Endodermal cell (in vitro differentiated cells): ENCODE results near the gene MYOT. TPM values are rescaled to one million over a fixed set of nuclear protein-coding genes. Genes with fewer than 3 reads are reported as not detected.

ENCODE experiments used
- DNase-seq: peaks from one replicate; pipeline ENCODE4 v3.0.0-alpha.2; 2017
- H3K27ac ChIP-seq: 2 replicates; pipeline ENCODE4 v1.5.1; 2013; ENCODE audit warnings: mild to moderate bottlenecking, low read depth, low read length, moderate library complexity
- H3K27me3 ChIP-seq: 2 replicates; pipeline ENCODE4 v1.6.1; 2013; ENCODE audit warnings: mild to moderate bottlenecking, low read length, moderate library complexity; ENCODE audit not compliant: insufficient read depth, control insufficient read depth, poor library complexity, severe bottlenecking
- H3K36me3 ChIP-seq: 2 replicates; pipeline ENCODE4 v1.7.0; 2013; ENCODE audit warnings: mild to moderate bottlenecking, low read length, moderate library complexity; ENCODE audit not compliant: control insufficient read depth, insufficient read depth
- H3K4me1 ChIP-seq: one replicate; pipeline ENCODE4 v1.7.0; 2013; ENCODE audit warnings: low read length; ENCODE audit not compliant: control insufficient read depth, insufficient read depth
- H3K4me3 ChIP-seq: 2 replicates; pipeline ENCODE4 v1.5.1; 2013; ENCODE audit warnings: mild to moderate bottlenecking, low read length, moderate library complexity
- H3K9ac ChIP-seq: 2 replicates; pipeline ENCODE4 v1.6.1; 2013; ENCODE audit warnings: mild to moderate bottlenecking, low read length, moderate library complexity; ENCODE audit not compliant: poor library complexity, severe bottlenecking; ENCODE audit errors: extremely low read depth
- H3K9me3 ChIP-seq: 2 replicates; pipeline ENCODE4 v1.6.1; 2013; ENCODE audit warnings: mild to moderate bottlenecking, low read length, moderate library complexity; ENCODE audit not compliant: control insufficient read depth
- H3K27ac Mint-ChIP-seq: 2 replicates; pipeline ENCODE4 v1.8.0; 2020; ENCODE audit warnings: mixed read lengths
- H3K27me3 Mint-ChIP-seq: 2 replicates; pipeline ENCODE4 v1.8.0; 2021; ENCODE audit warnings: mild to moderate bottlenecking, mixed read lengths; ENCODE audit not compliant: insufficient read depth
- H3K36me3 Mint-ChIP-seq: 2 replicates; pipeline ENCODE4 v1.8.0; 2020; ENCODE audit warnings: low read depth, mixed read lengths
- H3K4me1 Mint-ChIP-seq: 2 replicates; pipeline ENCODE4 v1.8.0; 2020; ENCODE audit warnings: mixed read lengths
- H3K4me3 Mint-ChIP-seq: 2 replicates; pipeline ENCODE4 v1.8.0; 2020; ENCODE audit warnings: mild to moderate bottlenecking, moderate library complexity, mixed read lengths
- H3K9me3 Mint-ChIP-seq: 2 replicates; pipeline ENCODE4 v1.8.0; 2020; ENCODE audit warnings: mild to moderate bottlenecking, mixed read lengths
- WGBS, 2 experiments: methylation state at CpG; one replicate each; pipeline versions ENCODE4 v1.1.5 to v1.1.7; 2013; ENCODE audit warnings: missing lambda C conversion rate in 2 of 2, mixed read lengths in 1 of 2; ENCODE audit not compliant: insufficient coverage in 1 of 2, insufficient read length in 1 of 2; 5-methylcytosine and 5-hydroxymethylcytosine counted together
- total RNA-seq, 2 donors: library from RNA; stranded (reverse); fragmentation: NEBNext Ultra II Directional in 1 of 2; extraction: Animal tissue kit (Norgen Biotek cat#: 25700) in 1 of 2; gene quantifications; 2 replicates in 1 of 2; 3 replicates in 1 of 2; pipeline ENCODE4 v1.2.1, GENCODE V29; 2021
- TF ChIP-seq, protein P1 (sequence below): fragments of 200-600 bp; sonication (generic); conservative IDR thresholded peaks from 2 replicates; pipeline ENCODE4 v1.5.0; 2021; ENCODE audit warnings: antibody characterized with exemption, mild to moderate bottlenecking

MYOT gene
- total RNA-seq, 2 donors from 2014 or later = not detected

- Histone ChIP-seq H3K9me3 (no peaks in the 10 kb centered on the region), H3K27me3 (no peaks in the 10 kb centered on the region), H3K27ac (no peak overlapping the region), H3K9ac (no peak overlapping the region), H3K4me3 (no peak overlapping the region), H3K36me3 (no peaks in the 10 kb centered on the region), H3K4me1 (peaks cover 3% of the 10 kb centered on the region)
- TF ChIP-seq, protein P1, sequence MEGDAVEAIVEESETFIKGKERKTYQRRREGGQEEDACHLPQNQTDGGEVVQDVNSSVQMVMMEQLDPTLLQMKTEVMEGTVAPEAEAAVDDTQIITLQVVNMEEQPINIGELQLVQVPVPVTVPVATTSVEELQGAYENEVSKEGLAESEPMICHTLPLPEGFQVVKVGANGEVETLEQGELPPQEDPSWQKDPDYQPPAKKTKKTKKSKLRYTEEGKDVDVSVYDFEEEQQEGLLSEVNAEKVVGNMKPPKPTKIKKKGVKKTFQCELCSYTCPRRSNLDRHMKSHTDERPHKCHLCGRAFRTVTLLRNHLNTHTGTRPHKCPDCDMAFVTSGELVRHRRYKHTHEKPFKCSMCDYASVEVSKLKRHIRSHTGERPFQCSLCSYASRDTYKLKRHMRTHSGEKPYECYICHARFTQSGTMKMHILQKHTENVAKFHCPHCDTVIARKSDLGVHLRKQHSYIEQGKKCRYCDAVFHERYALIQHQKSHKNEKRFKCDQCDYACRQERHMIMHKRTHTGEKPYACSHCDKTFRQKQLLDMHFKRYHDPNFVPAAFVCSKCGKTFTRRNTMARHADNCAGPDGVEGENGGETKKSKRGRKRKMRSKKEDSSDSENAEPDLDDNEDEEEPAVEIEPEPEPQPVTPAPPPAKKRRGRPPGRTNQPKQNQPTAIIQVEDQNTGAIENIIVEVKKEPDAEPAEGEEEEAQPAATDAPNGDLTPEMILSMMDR = no peak
- Mint-ChIP-seq H3K4me3 (no peak overlapping the region), H3K4me1 (peaks cover 17% of the 10 kb centered on the region), H3K27me3 (peaks cover 3% of the 10 kb centered on the region), H3K36me3 (no peaks in the 10 kb centered on the region), H3K9me3 (no peaks in the 10 kb centered on the region), H3K27ac (no peak overlapping the region)
- no peak for DNase-seq
- WGBS, 2 experiments = 89 to 94% methylated on average over 3 of the region's 3 CpGs
Measured at GRCh38 chr5:137828180-137828579, 39.5 kb upstream of the MYOT start.

DNA sequence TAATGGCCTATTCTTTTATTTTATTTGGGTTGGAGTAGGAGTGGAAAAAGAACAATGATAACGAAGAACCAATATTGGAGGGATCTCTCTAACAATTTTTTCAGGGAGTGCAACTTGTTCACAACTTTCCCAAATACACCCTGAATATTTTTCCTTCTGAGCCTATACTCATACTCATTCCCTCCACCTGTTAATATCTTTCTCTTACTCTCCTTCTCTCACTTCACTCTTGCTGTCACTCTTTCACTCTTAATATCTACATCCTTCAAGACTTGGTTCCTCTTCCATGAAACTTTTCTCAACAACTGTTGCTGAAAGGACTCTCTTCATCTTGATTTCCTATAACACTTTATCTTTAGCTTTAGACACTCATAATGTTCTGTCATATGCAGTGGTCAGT is 39.0 kb upstream of the MYOT start:
- no peaks in the 10 kb centered on the region for H3K36me3 ChIP-seq
- H3K4me3 ChIP-seq = no peak overlapping the region
- peaks cover 22% of the 10 kb centered on the region for H3K4me1 Mint-ChIP-seq
- 80 to 93% methylated on average over 1 of the region's 1 CpG for WGBS, 2 experiments
- TF ChIP-seq, protein P1 = no peak
- DNase-seq = no peak
- no peaks in the 10 kb centered on the region for H3K9me3 Mint-ChIP-seq
- no peak overlapping the region for H3K4me3 Mint-ChIP-seq
- H3K36me3 Mint-ChIP-seq = no peaks in the 10 kb centered on the region
- H3K27me3 ChIP-seq = no peaks in the 10 kb centered on the region
- no peak overlapping the region for H3K27ac Mint-ChIP-seq
- no peak overlapping the region for H3K9ac ChIP-seq
- peaks cover 3% of the 10 kb centered on the region for H3K27me3 Mint-ChIP-seq
- no peaks in the 10 kb centered on the region for H3K9me3 ChIP-seq
- peaks cover 3% of the 10 kb centered on the region for H3K4me1 ChIP-seq
- no peak overlapping the region for H3K27ac ChIP-seq

- Mint-ChIP-seq H3K27me3 (peaks cover 3% of the 10 kb centered on the region), H3K9me3 (no peaks in the 10 kb centered on the region), H3K4me3 (no peak overlapping the region), H3K27ac (no peak overlapping the region), H3K36me3 (no peaks in the 10 kb centered on the region), H3K4me1 (peaks cover 22% of the 10 kb centered on the region)
- TF ChIP-seq, protein P1 = no peak
- no peak overlapping the region for H3K9ac ChIP-seq
- no peak overlapping the region for H3K27ac ChIP-seq
- no peaks in the 10 kb centered on the region for H3K9me3 ChIP-seq
- H3K4me1 ChIP-seq = peaks cover 8% of the 10 kb centered on the region
- H3K36me3 ChIP-seq = no peaks in the 10 kb centered on the region
- H3K27me3 ChIP-seq = no peaks in the 10 kb centered on the region
- 100% methylated on average over 1 of the region's 2 CpGs for WGBS, 2 experiments
- no peak for DNase-seq
- H3K4me3 ChIP-seq = no peak overlapping the region
Measured at GRCh38 chr5:137831105-137831504, 36.6 kb upstream of the MYOT start.
